ENCODE results near the gene HEXB.

Gene HEXB

GRCh38 chr5:74684900-74685851, at the start of gene HEXB:
Gene HEXB (plus strand): TSS chr5:74685233. CDS start chr5:74685261, 28 bp downstream.
- in situ Hi-C loops (cut with HindIII; ENCODE audit: low sequenced_read_pairs), result loop anchor here (5.0 kb wide), 1 partner anchor 37 kb away; no protein-coding TSS in a partner anchor

DNA sequence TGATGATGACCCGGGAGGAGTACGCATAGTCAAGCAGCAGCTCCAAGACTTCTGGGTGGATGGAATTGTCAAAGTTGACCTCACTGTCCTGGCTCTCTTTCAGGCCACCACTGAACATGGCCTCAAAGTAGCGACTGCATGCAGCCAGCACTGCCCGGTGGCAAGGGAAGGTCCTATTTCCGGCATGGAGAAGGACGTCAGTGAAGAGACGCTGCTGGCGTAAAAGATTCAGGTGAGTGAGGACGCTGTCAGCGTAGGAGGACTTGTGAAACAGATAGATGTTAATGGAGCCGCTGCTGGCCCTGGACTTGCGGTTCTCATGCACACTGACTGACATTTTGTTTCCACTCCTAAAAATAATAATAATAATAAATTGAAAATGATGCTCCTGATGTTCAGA, 48.9 kb upstream of the HEXB start:
- in situ Hi-C loops (cut with HindIII; ENCODE audit: low sequenced_read_pairs), result no loop called here

DNA sequence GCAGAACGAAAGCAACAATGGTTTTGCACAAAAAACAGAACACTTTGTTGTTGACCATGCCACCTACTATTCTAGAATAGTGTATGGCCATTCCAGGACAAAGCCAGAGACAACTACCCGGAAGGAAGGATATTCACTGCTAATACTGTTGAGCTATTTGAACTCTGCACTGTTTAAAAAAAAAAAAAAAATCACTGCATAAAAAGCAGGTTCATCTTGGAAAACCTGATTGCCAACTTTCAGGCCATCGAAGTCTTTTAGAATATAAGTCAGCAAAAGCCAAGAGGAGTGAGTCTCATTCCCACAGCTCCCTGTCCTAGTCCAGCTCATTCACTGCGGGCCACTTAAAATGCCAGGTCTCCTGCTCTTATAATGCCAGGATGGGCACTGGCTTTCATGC, 48.5 kb upstream of the HEXB start:
- in situ Hi-C loops (cut with HindIII; ENCODE audit: low sequenced_read_pairs), result no loop called here

GRCh38 chr5:74638544-74638969, 46.5 kb upstream of the HEXB start:
- in situ Hi-C loops (cut with HindIII; ENCODE audit: low sequenced_read_pairs), result no loop called here

- in situ Hi-C loops (cut with HindIII; ENCODE audit: low sequenced_read_pairs), result no loop called here
Measured at GRCh38 chr5:74638970-74639806, 45.8 kb upstream of the HEXB start.

DNA sequence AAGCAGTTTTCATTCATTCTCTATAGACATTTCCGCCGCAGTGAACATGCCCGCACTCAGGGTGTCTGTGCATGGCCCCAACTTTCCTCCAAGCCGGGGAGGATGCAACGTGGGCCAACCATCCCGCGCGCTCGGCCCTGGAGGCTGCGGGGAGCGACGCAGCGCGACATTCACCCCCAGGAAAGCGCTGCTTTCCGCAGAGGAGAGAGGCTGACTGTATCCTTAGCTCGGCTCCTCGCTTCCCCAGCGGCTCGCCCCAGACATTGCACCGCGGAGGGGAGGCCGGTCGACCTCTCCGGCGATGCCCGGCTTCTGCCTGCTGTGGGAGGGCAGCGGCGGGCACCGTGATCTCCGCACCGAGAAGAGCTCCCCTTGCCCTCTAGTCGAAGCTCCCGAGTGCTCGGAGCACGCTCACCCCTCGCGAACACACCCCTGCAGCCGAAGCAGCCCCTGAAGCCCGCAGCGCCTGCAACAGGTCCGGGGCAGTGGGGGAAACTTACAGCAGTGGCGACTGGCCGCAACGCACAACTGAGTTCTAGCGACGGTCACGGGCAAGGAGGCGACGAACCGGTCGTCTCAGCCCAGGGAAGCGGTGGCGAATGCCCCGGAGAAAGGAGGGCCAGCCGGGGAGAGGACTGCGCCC, 45.1 kb upstream of the HEXB start:
- in situ Hi-C loops (cut with HindIII; ENCODE audit: low sequenced_read_pairs), result no loop called here

DNA sequence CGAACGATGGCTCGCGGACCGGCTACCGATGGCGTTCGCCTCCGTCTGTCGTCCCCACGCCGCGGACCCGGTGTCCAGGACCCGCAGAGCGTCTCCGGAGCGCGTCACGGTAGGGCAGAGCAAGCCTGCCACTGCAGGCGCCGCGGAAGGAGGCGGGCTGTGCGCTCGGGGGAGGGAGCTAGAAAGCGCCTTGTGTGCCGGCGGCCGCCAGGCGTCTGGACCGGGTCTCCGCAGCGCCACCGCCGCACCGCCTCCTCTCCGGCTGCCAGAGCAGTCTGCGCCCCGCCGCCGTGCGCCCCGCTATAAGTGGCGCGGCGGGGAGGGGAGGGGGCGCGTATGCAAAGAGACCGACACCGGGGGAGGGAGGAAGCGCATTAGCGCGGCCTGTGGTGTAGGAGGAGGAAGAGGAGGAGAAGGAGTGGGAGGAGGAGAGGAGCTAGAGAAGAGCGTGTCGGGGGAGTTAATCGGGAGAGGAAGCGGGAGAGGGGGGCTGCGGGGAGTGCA, 44.5 kb upstream of the HEXB start, which contains the start of gene ENC1:
Gene ENC1, minus strand, starts transcription at position 279 of the 504 bp plus-strand sequence. CDS start 4,243 bp downstream, outside the sequence.
- in situ Hi-C loops (cut with HindIII; ENCODE audit: low sequenced_read_pairs), result no loop called here

DNA sequence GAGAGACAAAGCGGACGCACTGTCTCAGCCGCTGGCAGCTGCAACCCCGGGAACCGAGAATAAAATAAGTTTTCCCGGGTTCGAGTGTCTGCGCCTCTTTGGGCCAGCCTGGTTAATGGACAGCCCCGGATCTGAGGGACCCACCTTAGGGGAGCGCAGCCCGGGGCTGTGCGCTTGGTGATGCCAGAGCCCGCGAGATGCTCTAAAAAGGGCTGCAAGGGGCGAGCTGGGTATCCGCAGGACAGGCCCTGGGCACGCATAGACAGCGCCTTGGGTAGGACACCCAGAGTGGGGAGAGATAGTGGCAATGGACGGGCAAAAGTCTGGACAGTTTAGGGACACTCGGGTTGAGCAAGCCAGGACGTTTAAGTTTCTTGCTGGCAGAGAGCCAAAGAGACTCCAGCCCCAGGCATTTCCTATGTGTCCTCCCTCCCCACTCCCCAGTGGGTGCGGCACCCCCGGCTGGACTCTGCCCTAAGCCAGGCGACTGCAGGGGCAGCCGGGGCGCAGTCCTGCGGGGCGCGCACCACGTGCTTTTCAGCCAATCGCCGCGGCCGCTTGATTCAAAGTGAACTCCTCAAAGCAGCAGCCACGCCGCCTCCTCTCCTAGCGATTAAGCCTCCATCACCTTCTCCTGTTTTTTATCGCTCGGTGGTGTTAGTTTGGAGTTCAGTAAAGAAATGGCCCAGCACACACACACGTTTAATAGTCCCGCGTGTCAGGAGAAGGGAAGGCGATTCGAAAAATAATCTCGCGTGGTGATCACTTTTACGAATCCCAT, 43.9 kb upstream of the HEXB start:
- in situ Hi-C loops (cut with HindIII; ENCODE audit: low sequenced_read_pairs), result no loop called here

- in situ Hi-C loops (cut with HindIII; ENCODE audit: low sequenced_read_pairs), result no loop called here
Measured at GRCh38 chr5:74641735-74642542, 43.1 kb upstream of the HEXB start.

DNA sequence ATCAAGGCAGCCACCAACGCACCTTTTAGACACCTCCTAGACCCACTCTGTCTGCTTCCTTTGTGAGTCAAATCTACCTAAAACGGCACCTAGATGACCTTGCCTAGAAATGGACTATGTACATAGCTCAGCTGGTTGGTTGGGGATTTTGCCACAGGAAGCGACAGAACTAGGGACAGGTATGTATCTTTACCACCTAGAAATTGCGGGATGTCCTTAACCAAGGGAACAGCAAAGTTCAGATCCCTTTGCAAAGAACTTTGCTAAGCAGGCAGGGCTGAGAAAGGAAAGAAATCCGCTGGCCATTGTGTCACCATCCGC, 42.5 kb upstream of the HEXB start:
- in situ Hi-C loops (cut with HindIII; ENCODE audit: low sequenced_read_pairs), result no loop called here

- in situ Hi-C loops (cut with HindIII; ENCODE audit: low sequenced_read_pairs), result no loop called here
Measured at GRCh38 chr5:74643111-74643562, 41.9 kb upstream of the HEXB start.

DNA sequence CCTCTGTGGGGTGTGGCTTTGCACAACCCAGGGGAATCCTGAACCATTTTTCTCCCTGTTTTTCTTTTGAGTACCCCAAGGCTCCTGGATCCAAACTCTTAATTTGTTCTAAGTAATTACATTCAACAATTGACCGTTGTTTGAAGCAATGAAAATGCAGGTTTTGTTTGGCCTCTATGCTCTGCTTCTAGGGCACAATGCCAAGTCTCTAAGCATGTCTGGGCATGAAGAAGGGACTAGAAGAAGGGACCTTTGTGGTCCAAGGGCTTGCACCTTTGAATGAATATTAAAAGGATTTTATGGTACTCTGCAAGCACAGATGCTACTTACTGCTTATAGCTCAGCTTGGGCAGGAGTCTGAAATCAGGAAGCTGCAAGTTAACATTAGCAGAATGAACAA, 37.9 kb upstream of the HEXB start:
- in situ Hi-C loops (cut with HindIII; ENCODE audit: low sequenced_read_pairs), result no loop called here

DNA sequence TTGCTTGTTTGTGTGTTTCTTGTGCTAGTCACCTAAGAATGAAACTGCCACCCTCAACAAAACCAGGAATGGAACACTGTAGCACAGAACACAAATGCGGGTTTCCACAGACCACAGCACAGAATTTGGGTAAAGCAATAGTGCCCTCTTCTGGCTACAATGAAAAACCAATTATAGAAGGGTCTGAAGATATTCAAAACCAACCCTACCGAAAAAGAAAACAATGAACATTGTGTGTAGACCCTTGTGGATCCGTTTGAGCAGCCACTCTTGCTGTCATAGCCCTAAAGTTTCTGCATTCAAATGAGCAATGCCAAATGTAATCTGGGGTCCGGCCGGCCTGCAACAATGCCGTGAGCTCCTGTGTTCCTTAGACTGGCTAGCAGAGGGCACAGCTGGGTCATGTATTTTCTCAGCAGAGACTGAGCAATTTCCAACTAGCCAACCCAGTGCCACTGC, 36.2 kb upstream of the HEXB start:
- in situ Hi-C loops (cut with HindIII; ENCODE audit: low sequenced_read_pairs), result no loop called here

GRCh38 chr5:74649421-74649973, 35.5 kb upstream of the HEXB start:
- in situ Hi-C loops (cut with HindIII; ENCODE audit: low sequenced_read_pairs), result no loop called here

- in situ Hi-C loops (cut with HindIII; ENCODE audit: low sequenced_read_pairs), result no loop called here
Measured at GRCh38 chr5:74651710-74652109, 33.3 kb upstream of the HEXB start.

GRCh38 chr5:74652576-74652975, 32.5 kb upstream of the HEXB start:
- in situ Hi-C loops (cut with HindIII; ENCODE audit: low sequenced_read_pairs), result no loop called here

- in situ Hi-C loops (cut with HindIII; ENCODE audit: low sequenced_read_pairs), result no loop called here
Measured at GRCh38 chr5:74653991-74654390, 31.0 kb upstream of the HEXB start.

- in situ Hi-C loops (cut with HindIII; ENCODE audit: low sequenced_read_pairs), result loop anchor here (5.0 kb wide), 2 partner anchors 683 to 753 kb away; no protein-coding TSS in a partner anchor
Measured at GRCh38 chr5:74655206-74655605, 29.8 kb upstream of the HEXB start.

DNA sequence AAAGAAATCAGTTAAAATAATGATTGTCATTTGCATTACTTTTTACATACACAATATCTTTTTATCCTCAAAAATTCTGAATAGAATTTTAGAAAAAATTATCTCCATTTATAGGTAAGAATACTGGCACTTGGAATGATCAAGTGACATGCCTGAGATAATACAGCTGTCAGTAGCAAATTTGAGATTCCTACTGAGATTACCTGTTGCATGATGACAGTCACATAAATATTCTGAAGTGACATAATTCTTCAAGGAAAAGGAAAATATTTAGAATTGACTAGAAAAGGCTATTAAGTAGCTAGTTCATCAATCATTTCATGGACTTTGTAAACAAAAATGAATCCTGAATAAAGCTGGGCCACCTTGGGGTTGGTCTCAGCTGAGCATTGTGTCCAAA, 29.3 kb upstream of the HEXB start:
- in situ Hi-C loops (cut with HindIII; ENCODE audit: low sequenced_read_pairs), result loop anchor here (5.0 kb wide), 2 partner anchors 683 to 753 kb away; no protein-coding TSS in a partner anchor

Measured in endothelial cell of hepatic sinusoid (primary cell).